NCI-H460 (cell line): ENCODE results near the gene ALS2. TPM values are rescaled to one million over a fixed set of nuclear protein-coding genes. Genes with fewer than 3 reads are reported as not detected.
A peak's percentile ranks its signal among the peaks of the same experiment; 100 is the strongest.

Source experiments
- DNase-seq: peaks from one replicate; pipeline ENCODE4 v3.0.0-alpha.2; 2016; ENCODE audit warnings: low read depth; ENCODE audit errors: extremely low read depth
- total RNA-seq: library from RNA; depleted of rRNA; stranded (reverse); fragments of >200 nt; shearing (Covaris generic); gene quantifications from 2 replicates; pipeline ENCODE4 v1.2.3, GENCODE V29; 2014

The ALS2 gene
- total RNA-seq, 1 experiment from 2014 or later, result 31.7 TPM

- no peak for DNase-seq
Observed at GRCh38 chr2:201761101-201761500, 19.6 kb downstream of the ALS2 start.

GRCh38 chr2:201759567-201759966, 21.2 kb downstream of the ALS2 start:
- DNase-seq, result no peak

- DNase-seq, result no peak
Observed at GRCh38 chr2:201758873-201759272, 21.9 kb downstream of the ALS2 start.

- no peak for DNase-seq
Observed at GRCh38 chr2:201758234-201758633, 22.5 kb downstream of the ALS2 start.

GRCh38 chr2:201754717-201755415, 25.9 kb downstream of the ALS2 start:
- DNase-seq, result no peak

- DNase-seq, result no peak
Observed at GRCh38 chr2:201751566-201751965, 29.2 kb downstream of the ALS2 start.

- no peak for DNase-seq
Observed at GRCh38 chr2:201746551-201746950, 34.2 kb downstream of the ALS2 start.

GRCh38 chr2:201735486-201735885, 45.2 kb downstream of the ALS2 start:
- DNase-seq, result no peak

GRCh38 chr2:201734111-201734510, 46.6 kb downstream of the ALS2 start:
- DNase-seq, result no peak

GRCh38 chr2:201733544-201733943, 47.2 kb downstream of the ALS2 start:
- no peak for DNase-seq

- DNase-seq, result no peak
Observed at GRCh38 chr2:201730651-201731285, 50.0 kb downstream of the ALS2 start.

- no peak for DNase-seq
Observed at GRCh38 chr2:201715459-201715858, 65.3 kb downstream of the ALS2 start.

GRCh38 chr2:201712726-201713125, 68.0 kb downstream of the ALS2 start:
- no peak for DNase-seq

GRCh38 chr2:201709747-201710146, 71.0 kb downstream of the ALS2 start:
- DNase-seq, result no peak

- no peak for DNase-seq
Observed at GRCh38 chr2:201709049-201709448, 71.7 kb downstream of the ALS2 start.

GRCh38 chr2:201707753-201708152, 73.0 kb downstream of the ALS2 start:
- DNase-seq, result peak; percentile 47

- DNase-seq, result no peak
Observed at GRCh38 chr2:201707142-201707541, 73.6 kb downstream of the ALS2 start.

- no peak for DNase-seq
Observed at GRCh38 chr2:201704536-201704935, 76.2 kb downstream of the ALS2 start.

GRCh38 chr2:201701646-201702045, 79.1 kb downstream of the ALS2 start:
- no peak for DNase-seq

- DNase-seq, result no peak
Observed at GRCh38 chr2:201699416-201699815, 81.3 kb downstream of the ALS2 start.

- DNase-seq, result no peak
Observed at GRCh38 chr2:201698588-201699226, 82.0 kb downstream of the ALS2 start, which contains the start of gene MPP4. Gene MPP4 (minus strand): TSS chr2:201698644. CDS start chr2:201693954, 4,690 bp downstream.

- DNase-seq, result no peak
Observed at GRCh38 chr2:201697899-201698298, 82.8 kb downstream of the ALS2 start.
